GM20000 (cell line): ENCODE data around the gene FCRL4.
"Not testable (repeated sequence)": the region's sequence is repeated elsewhere in the genome, so short reads cannot be mapped to it uniquely, and the experiment has no call there.

Experiments
- DNase-seq: peaks from one replicate; pipeline ENCODE4 v3.0.0; 2012; ENCODE audit warnings: low spot score
- CTCF ChIP-seq: IDR thresholded peaks from 2 replicates; pipeline ENCODE4 v1.5.1; 2012; ENCODE audit warnings: mild to moderate bottlenecking, control low read depth; ENCODE audit errors: extremely low read depth, missing control alignments

Gene FCRL4

GRCh38 chr1:157558119-157558518 is 39.8 kb downstream of the FCRL4 start:
- TF ChIP-seq CTCF, result no peak

GRCh38 chr1:157551694-157552693 is 45.9 kb downstream of the FCRL4 start, which contains the start of gene FCRL5:
Gene FCRL5 (minus strand): TSS chr1:157552515. CDS start chr1:157552362, 153 bp downstream.
- peak; percentile 27 for DNase-seq
- TF ChIP-seq CTCF, result no peak

More at GRCh38 chr1:157558119-157558518, 39.8 kb downstream of the FCRL4 start:
- DNase-seq, result no peak

- not testable (repeated sequence) for DNase-seq
Measured at GRCh38 chr1:157548081-157548480, 49.8 kb downstream of the FCRL4 start.

GRCh38 chr1:157542676-157543075 is 55.2 kb downstream of the FCRL4 start:
- DNase-seq, result no peak
- no peak for TF ChIP-seq CTCF

- DNase-seq, result no peak
- TF ChIP-seq CTCF, result no peak
Measured at GRCh38 chr1:157540852-157541251, 57.0 kb downstream of the FCRL4 start.

GRCh38 chr1:157540160-157540748 is 57.6 kb downstream of the FCRL4 start:
- DNase-seq, result no peak
- no peak for TF ChIP-seq CTCF

GRCh38 chr1:157539568-157539967 is 58.3 kb downstream of the FCRL4 start:
- TF ChIP-seq CTCF, result no peak
- no peak for DNase-seq
